ENCODE results near the gene GOPC. TPM values are rescaled to one million over a fixed set of nuclear protein-coding genes. Genes with fewer than 3 reads are reported as not detected.

The GOPC gene
- total RNA-seq, 2 experiments from 2014 or later, result 14.8 to 16.1 TPM

- Mint-ChIP-seq H3K4me1 (ENCODE audit: low read depth) (peaks cover 29% of the 10 kb centered on the region), H3K4me3 (no peak overlapping the region), H3K36me3 (ENCODE audit: low read depth) (peaks cover under 1% of the 10 kb centered on the region), H3K9me3 (no peaks in the 10 kb centered on the region), H3K27ac (no peak overlapping the region), H3K27me3 (peaks cover 2% of the 10 kb centered on the region)
- TF ChIP-seq CTCF (IDR thresholded peaks at IDR 0.05), result no peak
- ChIA-PET CTCF (interaction anchor here (1.3 kb wide), 1 partner anchor 10 kb away, joined by 7 read pairs; no protein-coding TSS in a partner anchor), POLR2A (interaction anchor here (1.1 kb wide), 1 partner anchor 57 kb away, joined by 5 read pairs; the partner anchor contains the start of gene GOPC)
- intact Hi-C loops (cut with micrococcal nuclease), result loop anchor here (5.0 kb wide), 1 partner anchor 57 kb away; the partner anchor contains the start of gene GOPC
- no peak for ATAC-seq
- DNase-seq, result no peak
Measured at GRCh38 chr6:117545161-117545595, 57.1 kb downstream of the GOPC start.

GRCh38 chr6:117544716-117545115, 57.6 kb downstream of the GOPC start:
- Mint-ChIP-seq H3K27me3 (peaks cover 2% of the 10 kb centered on the region), H3K4me3 (no peak overlapping the region), H3K27ac (no peak overlapping the region), H3K9me3 (no peaks in the 10 kb centered on the region), H3K4me1 (ENCODE audit: low read depth) (peaks cover 24% of the 10 kb centered on the region), H3K36me3 (ENCODE audit: low read depth) (peaks cover 2% of the 10 kb centered on the region)
- ChIA-PET POLR2A (interaction anchor here (1.1 kb wide), 1 partner anchor 57 kb away, joined by 5 read pairs; the partner anchor contains the start of gene GOPC), CTCF (interaction anchor here (1.3 kb wide), 1 partner anchor 10 kb away, joined by 7 read pairs; no protein-coding TSS in a partner anchor)
- ATAC-seq (no peak), DNase-seq (no peak)
- no peak for TF ChIP-seq CTCF (IDR thresholded peaks at IDR 0.05)
- intact Hi-C loops (cut with micrococcal nuclease), result loop anchor here (5.0 kb wide), 1 partner anchor 58 kb away; the partner anchor contains the start of gene GOPC

GRCh38 chr6:117542493-117542892, 59.8 kb downstream of the GOPC start:
- H3K27me3 Mint-ChIP-seq, result peaks cover 2% of the 10 kb centered on the region
- no peak for TF ChIP-seq CTCF (IDR thresholded peaks at IDR 0.05)
- CTCF ChIA-PET, result no interaction called here
- DNase-seq (no peak), ATAC-seq (no peak)
- no peaks in the 10 kb centered on the region for H3K9me3 Mint-ChIP-seq
- H3K4me3 Mint-ChIP-seq, result no peak overlapping the region
- H3K4me1 Mint-ChIP-seq (ENCODE audit: low read depth), result peaks cover 8% of the 10 kb centered on the region
- peaks cover 2% of the 10 kb centered on the region for H3K36me3 Mint-ChIP-seq (ENCODE audit: low read depth)
- POLR2A ChIA-PET, result no interaction called here
- intact Hi-C loops (cut with micrococcal nuclease), result no loop called here
- H3K27ac Mint-ChIP-seq, result no peak overlapping the region

GRCh38 chr6:117540670-117541069, 61.6 kb downstream of the GOPC start:
- ATAC-seq (no peak), DNase-seq (no peak)
- ChIA-PET CTCF (no interaction called here), POLR2A (interaction anchor here (1.3 kb wide), 1 partner anchor 9 kb away, joined by 4 read pairs; no protein-coding TSS in a partner anchor)
- TF ChIP-seq CTCF (IDR thresholded peaks at IDR 0.05), result no peak
- intact Hi-C loops (cut with micrococcal nuclease), result no loop called here
- H3K27ac Mint-ChIP-seq, result no peak overlapping the region
- peaks cover 2% of the 10 kb centered on the region for H3K36me3 Mint-ChIP-seq (ENCODE audit: low read depth)
- no peak overlapping the region for H3K4me3 Mint-ChIP-seq
- H3K27me3 Mint-ChIP-seq, result peaks cover 3% of the 10 kb centered on the region
- no peaks in the 10 kb centered on the region for H3K9me3 Mint-ChIP-seq
- no peaks in the 10 kb centered on the region for H3K4me1 Mint-ChIP-seq (ENCODE audit: low read depth)

GRCh38 chr6:117538615-117539014, 63.7 kb downstream of the GOPC start:
- no peak overlapping the region for H3K4me3 Mint-ChIP-seq
- no peak for TF ChIP-seq CTCF (IDR thresholded peaks at IDR 0.05)
- ChIA-PET POLR2A (no interaction called here), CTCF (no interaction called here)
- peaks cover 3% of the 10 kb centered on the region for H3K27me3 Mint-ChIP-seq
- H3K36me3 Mint-ChIP-seq (ENCODE audit: low read depth), result peaks cover 2% of the 10 kb centered on the region
- intact Hi-C loops (cut with micrococcal nuclease), result no loop called here
- no peak for DNase-seq
- H3K4me1 Mint-ChIP-seq (ENCODE audit: low read depth), result no peaks in the 10 kb centered on the region
- ATAC-seq, result no peak
- no peak overlapping the region for H3K27ac Mint-ChIP-seq
- no peaks in the 10 kb centered on the region for H3K9me3 Mint-ChIP-seq

All from activated CD8-positive, alpha-beta T cell treated with anti-CD3 and anti-CD28 coated beads for 36 hours (primary cell).